Left forelimb (tissue), 1 donor: ENCODE measurements around the gene CD300LG.

ENCODE experiments used
- DNase-seq: peaks from one replicate; pipeline ENCODE4 v3.0.0-alpha.2; 2018; ENCODE audit warnings: low spot score

The CD300LG gene

GRCh38 chr17:43907425-43907981 is 60.5 kb downstream of the CD300LG start, which contains the start of gene MPP2:
Gene MPP2, minus strand, starts transcription at chr17:43907536. Its CDS starts 3,076 bp downstream, at chr17:43904460.
- DNase-seq, result peak; percentile 87

- peak; percentile 79 for DNase-seq
Measured at GRCh38 chr17:43907998-43908721, 61.2 kb downstream of the CD300LG start.

- DNase-seq, result no peak
Measured at GRCh38 chr17:43909537-43910231, 62.7 kb downstream of the CD300LG start.

GRCh38 chr17:43911904-43912303 is 64.9 kb downstream of the CD300LG start:
- DNase-seq, result no peak

- DNase-seq, result no peak
Measured at GRCh38 chr17:43912635-43913304, 65.8 kb downstream of the CD300LG start.
